ENCODE results near the gene MMP23B. TPM values are rescaled to one million over a fixed set of nuclear protein-coding genes. Genes with fewer than 3 reads are reported as not detected.
A peak's percentile ranks its signal among the peaks of the same experiment; 100 is the strongest.
"Not testable (repeated sequence)": the region's sequence is repeated elsewhere in the genome, so short reads cannot be mapped to it uniquely, and the experiment has no call there.

The MMP23B gene
- polyA plus RNA-seq, 4 donors, result 1.2 to 16.5 (median 3.6) TPM

DNA sequence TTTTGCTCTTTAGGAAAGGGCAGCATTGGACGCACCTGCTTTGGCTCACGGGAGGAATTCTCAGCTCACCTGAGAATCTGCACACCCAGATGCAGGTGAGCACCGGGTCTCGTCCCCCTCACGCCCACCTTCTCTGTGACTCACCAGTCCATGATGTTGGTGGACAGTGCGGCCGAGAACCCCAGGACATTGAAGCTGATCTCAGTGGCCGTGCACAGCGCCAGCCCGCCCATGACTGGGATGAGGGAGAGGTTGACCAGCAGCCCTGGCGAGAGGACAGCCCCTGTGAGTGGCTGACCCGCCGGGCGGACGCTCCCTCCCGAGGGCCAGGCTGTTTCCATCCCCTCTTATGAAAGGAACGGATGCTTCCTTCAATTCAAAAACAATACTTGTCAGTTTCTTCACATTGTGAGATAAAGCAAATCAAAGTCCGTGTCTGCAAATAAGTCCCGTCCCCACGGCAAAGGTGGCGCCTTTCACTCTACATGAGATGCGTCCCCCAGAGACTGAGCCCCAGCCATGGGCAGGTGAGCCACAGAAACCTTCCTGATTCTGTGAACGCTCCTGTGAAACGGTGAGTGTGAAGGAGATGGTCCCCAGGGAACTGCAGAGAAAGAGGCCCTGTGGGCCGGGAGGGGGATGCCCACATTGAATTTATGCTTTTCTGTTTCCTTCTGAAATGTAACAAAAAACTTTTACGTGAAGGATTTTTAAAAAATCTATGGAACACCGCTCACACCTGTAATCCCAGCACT is 39.6 kb downstream of the MMP23B start:
- Histone ChIP-seq H3K36me3 (ENCODE audit: control insufficient read depth in 3 of 3, insufficient read depth in 2 of 3, low read depth in 1 of 3, low read length in 3 of 3) (peaks cover 5 to 70% (median 6%) of the 10 kb centered on the region in 3 donors), H3K4me3 (ENCODE audit: low read depth in 1 of 3, low read length in 3 of 3) (no peak overlapping the region), H3K9me3 (ENCODE audit: control insufficient read depth in 2 of 2, insufficient read depth in 1 of 2, low read depth in 1 of 2, low read length in 1 of 2) (no peaks in the 10 kb centered on the region), H3K27me3 (ENCODE audit: control insufficient read depth in 3 of 3, insufficient read depth in 3 of 3, low read length in 3 of 3) (no peaks in the 10 kb centered on the region), H3K4me1 (ENCODE audit: control insufficient read depth in 3 of 3, insufficient read depth in 2 of 3, low read depth in 1 of 3, low read length in 2 of 3) (no peaks in the 10 kb centered on the region), H3K27ac (ENCODE audit: low read depth in 1 of 3, low read length in 2 of 3) (no peak overlapping the region)
- WGBS, 3 donors, result 71 to 80% (median 78%) methylated on average over 27 of the region's 27 CpGs
- DNase-seq, result no peak
- FAIRE-seq, result no peak

DNA sequence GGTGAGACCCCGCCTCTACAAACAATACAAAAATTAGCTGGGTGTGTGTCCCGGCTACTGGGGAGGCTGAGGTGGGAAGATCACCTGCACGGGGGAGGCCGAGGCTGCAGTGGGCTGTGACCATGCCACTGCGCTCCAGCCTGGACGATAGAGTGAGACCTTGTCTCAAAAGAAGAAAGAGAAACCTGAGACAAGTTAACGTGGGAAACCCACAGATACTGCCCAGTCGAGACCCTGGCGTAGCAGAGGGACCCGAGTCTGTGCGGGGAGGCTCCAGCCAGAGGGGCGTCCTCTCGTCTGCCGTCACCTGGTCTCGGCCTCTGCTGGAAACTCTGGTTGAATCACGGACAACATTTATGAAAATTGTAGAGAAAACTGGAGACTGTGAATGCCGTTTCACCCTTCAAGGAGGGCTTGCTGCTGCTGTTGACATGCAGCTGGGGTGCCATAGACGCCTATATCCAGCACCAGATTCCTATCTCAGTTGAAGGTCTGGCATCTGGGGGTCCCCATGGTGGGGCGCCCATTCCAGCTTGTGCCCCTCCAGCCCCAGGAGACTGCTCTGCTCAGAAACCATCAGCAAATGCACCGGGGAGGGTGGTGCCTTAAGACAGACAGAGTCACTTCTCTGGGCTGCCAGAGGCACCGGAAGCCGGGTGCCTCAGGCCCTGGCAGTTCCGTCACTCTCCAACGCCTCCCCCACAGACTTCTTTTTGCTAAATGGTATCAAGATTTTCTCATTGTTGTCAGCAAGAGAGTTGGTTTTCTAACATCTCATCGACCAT is 40.4 kb downstream of the MMP23B start:
- H3K4me3 ChIP-seq (ENCODE audit: low read depth in 1 of 3, low read length in 3 of 3), result no peak overlapping the region
- peaks cover 5 to 67% (median 6%) of the 10 kb centered on the region in 3 donors for H3K36me3 ChIP-seq (ENCODE audit: control insufficient read depth in 3 of 3, insufficient read depth in 2 of 3, low read depth in 1 of 3, low read length in 3 of 3)
- no peaks in the 10 kb centered on the region for H3K9me3 ChIP-seq (ENCODE audit: control insufficient read depth in 2 of 2, insufficient read depth in 1 of 2, low read depth in 1 of 2, low read length in 1 of 2)
- FAIRE-seq, result no peak
- WGBS, 3 donors, result 91 to 92% (median 92%) methylated on average over 25 of the region's 25 CpGs
- no peak overlapping the region for H3K27ac ChIP-seq (ENCODE audit: low read depth in 1 of 3, low read length in 2 of 3)
- no peak for DNase-seq
- H3K4me1 ChIP-seq (ENCODE audit: control insufficient read depth in 3 of 3, insufficient read depth in 2 of 3, low read depth in 1 of 3, low read length in 2 of 3), result no peaks in the 10 kb centered on the region
- no peaks in the 10 kb centered on the region for H3K27me3 ChIP-seq (ENCODE audit: control insufficient read depth in 3 of 3, insufficient read depth in 3 of 3, low read length in 3 of 3)

DNA sequence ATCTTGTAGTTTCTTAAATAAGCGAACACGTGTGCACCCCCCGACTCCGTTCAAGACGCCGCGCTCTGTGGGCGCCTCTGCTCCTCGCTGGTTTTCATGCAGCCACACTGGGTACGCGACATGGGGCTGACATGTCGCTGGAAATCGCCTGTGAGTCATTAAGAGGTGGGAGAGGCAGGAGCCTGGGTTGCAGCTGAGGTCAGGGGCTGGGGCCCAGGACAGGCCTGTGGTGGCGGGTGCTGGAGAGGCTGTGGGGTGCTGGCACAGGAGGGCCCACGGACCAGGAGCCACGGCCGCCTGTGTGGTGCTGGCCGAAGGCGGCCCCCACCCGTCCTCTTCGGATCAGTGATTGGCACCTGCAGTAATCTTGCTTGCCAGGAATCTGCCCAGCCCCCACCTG is 42.8 kb downstream of the MMP23B start:
- not testable (repeated sequence) for DNase-seq; H3K27me3 ChIP-seq (ENCODE audit: control insufficient read depth in 3 of 3, insufficient read depth in 3 of 3, low read length in 3 of 3); H3K4me3 ChIP-seq (ENCODE audit: low read depth in 1 of 3, low read length in 3 of 3); FAIRE-seq; H3K9me3 ChIP-seq (ENCODE audit: control insufficient read depth in 2 of 2, insufficient read depth in 1 of 2, low read depth in 1 of 2, low read length in 1 of 2); H3K27ac ChIP-seq (ENCODE audit: low read depth in 1 of 3, low read length in 2 of 3)
- H3K4me1 ChIP-seq (ENCODE audit: control insufficient read depth in 3 of 3, insufficient read depth in 2 of 3, low read depth in 1 of 3, low read length in 2 of 3), result peaks cover 0 to 20% (median 5%) of the 10 kb centered on the region in 3 donors
- peaks cover 0 to 55% (median under 1%) of the 10 kb centered on the region in 3 donors for H3K36me3 ChIP-seq (ENCODE audit: control insufficient read depth in 3 of 3, insufficient read depth in 2 of 3, low read depth in 1 of 3, low read length in 3 of 3)
- WGBS, 3 donors, result 80 to 84% (median 80%) methylated on average over 13 to 20 of the region's 21 CpGs

DNA sequence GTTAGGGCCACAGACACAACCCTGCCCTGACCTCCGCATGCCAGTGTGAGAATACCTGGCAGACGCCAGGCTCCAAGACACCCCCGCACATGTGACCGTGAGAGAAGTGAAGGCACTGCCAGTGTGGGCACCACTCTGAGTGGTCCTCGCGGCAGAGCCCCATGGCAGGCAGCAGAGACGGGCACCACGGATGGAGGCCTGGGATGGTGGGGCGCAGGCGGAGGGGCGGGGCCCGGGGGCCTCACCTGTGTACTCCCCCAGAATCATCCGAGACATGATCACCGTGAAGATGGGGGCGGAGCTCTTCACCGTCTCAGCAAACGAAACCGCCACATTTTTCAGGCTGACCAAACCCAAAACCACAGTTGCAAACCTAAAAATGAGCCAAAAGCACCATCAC is 43.2 kb downstream of the MMP23B start:
- not testable (repeated sequence) for H3K4me3 ChIP-seq (ENCODE audit: low read depth in 1 of 3, low read length in 3 of 3)
- WGBS, 3 donors, result 81 to 82% methylated on average over 12 to 16 of the region's 18 CpGs; no CpG with 5 or more reads in 1 of the 3 donors

DNA sequence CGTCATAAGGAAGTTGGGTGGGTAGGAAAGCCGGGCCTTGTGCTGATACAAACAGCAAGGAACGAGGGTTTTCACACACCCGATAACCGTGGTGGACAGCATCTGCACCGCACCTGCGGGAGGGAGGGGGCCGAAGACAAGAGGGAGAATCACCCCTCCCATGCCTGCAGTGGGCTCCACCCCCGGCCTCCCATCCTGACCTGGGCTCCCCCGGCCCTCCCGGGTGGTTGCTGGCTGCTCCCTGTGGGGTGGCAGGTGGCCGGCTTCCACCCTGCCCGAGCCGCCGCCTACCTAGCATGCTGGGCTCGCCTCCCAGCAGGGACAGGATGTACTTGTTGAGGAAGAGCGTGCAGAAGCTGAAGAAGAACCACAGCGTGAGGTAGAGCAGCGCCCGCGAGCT is 44.1 kb downstream of the MMP23B start:
- Histone ChIP-seq H3K36me3 (ENCODE audit: control insufficient read depth in 3 of 3, insufficient read depth in 2 of 3, low read depth in 1 of 3, low read length in 3 of 3) (peaks cover 0 to 44% (median 0%) of the 10 kb centered on the region in 3 donors), H3K4me1 (ENCODE audit: control insufficient read depth in 3 of 3, insufficient read depth in 2 of 3, low read depth in 1 of 3, low read length in 2 of 3) (peaks cover 0 to 31% (median 8%) of the 10 kb centered on the region in 3 donors)
- not testable (repeated sequence) for H3K4me3 ChIP-seq (ENCODE audit: low read depth in 1 of 3, low read length in 3 of 3); H3K27me3 ChIP-seq (ENCODE audit: control insufficient read depth in 3 of 3, insufficient read depth in 3 of 3, low read length in 3 of 3); H3K27ac ChIP-seq (ENCODE audit: low read depth in 1 of 3, low read length in 2 of 3); DNase-seq; FAIRE-seq; H3K9me3 ChIP-seq (ENCODE audit: control insufficient read depth in 2 of 2, insufficient read depth in 1 of 2, low read depth in 1 of 2, low read length in 1 of 2)
- 60 to 66% (median 66%) methylated on average over 3 to 9 of the region's 21 CpGs for WGBS, 3 donors

More for the DNA sequence above, 43.2 kb downstream of the MMP23B start:
- FAIRE-seq; H3K27ac ChIP-seq (ENCODE audit: low read depth in 1 of 3, low read length in 2 of 3); DNase-seq; H3K27me3 ChIP-seq (ENCODE audit: control insufficient read depth in 3 of 3, insufficient read depth in 3 of 3, low read length in 3 of 3); H3K9me3 ChIP-seq (ENCODE audit: control insufficient read depth in 2 of 2, insufficient read depth in 1 of 2, low read depth in 1 of 2, low read length in 1 of 2): not testable (repeated sequence)
- Histone ChIP-seq H3K4me1 (ENCODE audit: control insufficient read depth in 3 of 3, insufficient read depth in 2 of 3, low read depth in 1 of 3, low read length in 2 of 3) (peaks cover 0 to 22% (median 6%) of the 10 kb centered on the region in 3 donors), H3K36me3 (ENCODE audit: control insufficient read depth in 3 of 3, insufficient read depth in 2 of 3, low read depth in 1 of 3, low read length in 3 of 3) (peaks cover 0 to 51% (median 0%) of the 10 kb centered on the region in 3 donors)

DNA sequence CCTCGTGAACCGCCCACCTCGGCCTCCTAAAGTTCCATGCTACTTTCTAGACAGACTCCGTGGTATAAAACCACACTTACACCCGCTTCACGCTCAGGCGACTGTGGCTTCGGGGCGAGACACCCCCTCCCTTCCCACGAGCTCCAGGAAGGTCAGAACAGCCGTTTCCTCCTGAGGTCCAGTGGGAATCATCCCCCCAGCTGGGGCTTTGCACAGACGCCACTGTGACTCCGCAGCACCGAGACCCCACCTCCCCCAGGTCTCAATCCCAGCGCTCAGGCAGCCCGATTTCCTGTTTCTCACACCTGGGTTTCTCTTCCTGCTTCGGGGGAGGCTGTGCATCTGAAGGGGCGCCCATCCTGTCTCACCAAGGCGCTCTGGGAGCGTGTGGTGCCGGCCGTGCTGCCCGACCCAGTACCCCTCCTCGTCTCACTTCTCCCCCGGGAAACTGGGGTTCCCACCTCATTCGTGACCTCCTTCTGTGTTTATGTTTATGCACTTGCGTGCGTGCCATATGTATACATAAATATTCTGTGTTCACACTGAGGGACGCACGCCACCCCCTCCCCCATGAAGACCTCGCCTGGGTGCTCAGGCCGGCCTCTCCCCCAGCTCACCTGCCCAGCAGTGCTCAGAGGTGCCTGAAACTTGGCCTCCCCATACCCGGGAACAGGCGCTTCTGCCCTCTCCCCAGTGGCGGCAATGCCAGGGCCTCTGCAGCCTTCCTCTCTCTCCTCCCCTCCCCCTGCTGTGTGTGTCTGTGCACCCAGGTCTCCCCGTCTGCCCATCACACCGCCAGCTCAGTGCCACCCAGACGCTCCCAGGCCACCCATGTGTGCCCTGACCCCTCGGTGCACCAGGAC is 46.0 kb downstream of the MMP23B start:
- Histone ChIP-seq H3K9me3 (ENCODE audit: control insufficient read depth in 2 of 2, insufficient read depth in 1 of 2, low read depth in 1 of 2, low read length in 1 of 2) (no peaks in the 10 kb centered on the region), H3K4me1 (ENCODE audit: control insufficient read depth in 3 of 3, insufficient read depth in 2 of 3, low read depth in 1 of 3, low read length in 2 of 3) (peaks cover 0 to 36% (median 8%) of the 10 kb centered on the region in 3 donors), H3K27me3 (ENCODE audit: control insufficient read depth in 3 of 3, insufficient read depth in 3 of 3, low read length in 3 of 3) (no peaks in the 10 kb centered on the region), H3K27ac (ENCODE audit: low read depth in 1 of 3, low read length in 2 of 3) (peak overlapping the region; percentile 87 to 93 (median 90)), H3K4me3 (ENCODE audit: low read depth in 1 of 3, low read length in 3 of 3) (peak overlapping the region in 2 of 3 donors; percentile 9 to 37), H3K36me3 (ENCODE audit: control insufficient read depth in 3 of 3, insufficient read depth in 2 of 3, low read depth in 1 of 3, low read length in 3 of 3) (peaks cover 0 to 38% (median 0%) of the 10 kb centered on the region in 3 donors)
- 32 to 51% (median 39%) methylated on average over 39 of the region's 39 CpGs for whole genome bisulfite sequencing, 3 donors
- no peak for FAIRE-seq
- peak in 1 of 2 donors; percentile 50 for DNase-seq

DNA sequence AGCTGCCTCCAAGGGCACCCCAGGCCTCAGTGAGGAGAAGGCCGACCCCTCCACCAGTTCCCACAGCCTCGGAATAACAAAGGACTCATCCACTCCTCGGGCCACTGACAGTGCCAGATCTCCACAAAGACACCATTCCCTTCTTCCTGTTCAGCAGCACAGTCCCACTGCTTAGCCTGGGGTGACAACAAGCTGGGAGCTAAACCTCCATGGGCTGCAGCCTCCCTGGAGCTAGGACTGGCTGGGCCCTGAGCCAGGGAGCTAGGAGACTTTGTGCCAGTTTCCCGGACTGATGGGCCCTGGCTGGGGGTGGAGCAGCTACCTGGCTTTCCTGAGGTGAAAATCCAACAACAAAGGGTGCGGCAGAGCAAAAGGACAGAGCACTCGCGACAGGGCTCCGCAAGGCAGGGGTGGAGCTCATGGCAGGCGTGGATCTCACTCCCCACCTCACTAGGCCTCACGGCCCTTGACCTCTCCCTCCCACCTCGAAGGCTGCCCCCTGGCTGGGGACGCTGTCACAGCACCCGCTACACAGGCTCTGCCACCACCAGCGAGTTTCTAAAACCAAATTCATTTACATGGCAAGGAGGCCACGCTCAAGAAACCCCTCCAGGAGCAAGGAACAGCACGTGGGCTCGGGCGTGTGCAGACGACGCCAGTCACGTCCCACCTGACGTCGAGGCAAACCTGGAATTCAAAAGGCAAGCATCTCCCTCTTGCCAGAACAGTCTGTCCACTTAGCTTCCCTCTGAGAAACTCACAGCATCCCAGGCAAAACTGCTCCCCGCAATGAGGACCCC is 46.8 kb downstream of the MMP23B start:
- peaks cover 0 to 38% (median 2%) of the 10 kb centered on the region in 3 donors for H3K36me3 ChIP-seq (ENCODE audit: control insufficient read depth in 3 of 3, insufficient read depth in 2 of 3, low read depth in 1 of 3, low read length in 3 of 3)
- FAIRE-seq (no peak), DNase-seq (peak; percentile 87 to 99)
- peaks cover 2 to 44% (median 11%) of the 10 kb centered on the region in 3 donors for H3K4me1 ChIP-seq (ENCODE audit: control insufficient read depth in 3 of 3, insufficient read depth in 2 of 3, low read depth in 1 of 3, low read length in 2 of 3)
- no peaks in the 10 kb centered on the region for H3K27me3 ChIP-seq (ENCODE audit: control insufficient read depth in 3 of 3, insufficient read depth in 3 of 3, low read length in 3 of 3)
- H3K4me3 ChIP-seq (ENCODE audit: low read depth in 1 of 3, low read length in 3 of 3), result peak overlapping the region in 2 of 3 donors; percentile 9 to 37
- no peaks in the 10 kb centered on the region for H3K9me3 ChIP-seq (ENCODE audit: control insufficient read depth in 2 of 2, insufficient read depth in 1 of 2, low read depth in 1 of 2, low read length in 1 of 2)
- WGBS, 3 donors, result 17 to 45% (median 43%) methylated on average over 23 to 24 of the region's 24 CpGs
- peak overlapping the region; percentile 87 to 93 (median 90) for H3K27ac ChIP-seq (ENCODE audit: low read depth in 1 of 3, low read length in 2 of 3)
